Upper lobe of right lung (tissue), 1 donor: Measurements from ENCODE around the gene FAM163A. TPM values are rescaled to one million over a fixed set of nuclear protein-coding genes. Genes with fewer than 3 reads are reported as not detected.
"Not testable (repeated sequence)": the region's sequence is repeated elsewhere in the genome, so short reads cannot be mapped to it uniquely, and the experiment has no call there.

Experiments
- ATAC-seq: fragments of 200-7000 bp; cut with Tn5 transposase; one replicate; pipeline ENCODE4 v1.9.1; 2020; ENCODE audit warnings: mild to moderate bottlenecking, moderate library complexity
- DNase-seq: peaks from one replicate; pipeline ENCODE4 v3.0.0-alpha.2; 2020
- H3K27ac ChIP-seq: fragments of 200-600 bp; one replicate; pipeline ENCODE4 v1.8.0; 2022
- H3K27me3 ChIP-seq: fragments of 200-600 bp; one replicate; pipeline ENCODE4 v1.8.0; 2022; ENCODE audit warnings: mild to moderate bottlenecking
- H3K36me3 ChIP-seq: fragments of 200-600 bp; one replicate; pipeline ENCODE4 v1.8.0; 2022
- H3K4me1 ChIP-seq: fragments of 200-600 bp; one replicate; pipeline ENCODE4 v1.8.0; 2022
- H3K4me3 ChIP-seq: fragments of 200-600 bp; one replicate; pipeline ENCODE4 v1.8.0; 2022; ENCODE audit warnings: mild to moderate bottlenecking
- H3K9me3 ChIP-seq: fragments of 200-600 bp; one replicate; pipeline ENCODE4 v1.8.0; 2022
- CTCF ChIP-seq: fragments of 200-600 bp; IDR thresholded peaks from one replicate; pipeline ENCODE4 v1.8.0; 2022; ENCODE audit warnings: antibody characterized with exemption
- intact Hi-C: fragments of 100-400 bp; cut with DNase I; formaldehyde crosslinking; loops from one replicate; pipeline ENCODE4 v1.11.0; 2022
- total RNA-seq: library from RNA; stranded (reverse); fragmentation: NEBNext Ultra II Directional; extraction: Animal tissue kit (Norgen Biotek cat#: 25700); gene quantifications from one replicate; pipeline ENCODE4 v1.2.1, GENCODE V29; 2021
- donor health status: DM: no; HTN: yes; CAD: no; lungs with severe emphysema.

Gene FAM163A
- total RNA-seq, 1 donor from 2014 or later = not detected

- no peak for ATAC-seq
- H3K4me1 ChIP-seq = no peaks in the 10 kb centered on the region
- TF ChIP-seq CTCF = no peak
- H3K27ac ChIP-seq = no peak overlapping the region
- H3K9me3 ChIP-seq = no peaks in the 10 kb centered on the region
- no peak overlapping the region for H3K4me3 ChIP-seq
- H3K27me3 ChIP-seq = no peaks in the 10 kb centered on the region
- intact Hi-C loops = no loop called here
- no peak for DNase-seq
- H3K36me3 ChIP-seq = no peaks in the 10 kb centered on the region
These were observed 57.4 kb downstream of the FAM163A start for GRCh38 chr1:179800481-179800880.

- DNase-seq (no peak), ATAC-seq (no peak)
- no peaks in the 10 kb centered on the region for H3K4me1 ChIP-seq
- H3K9me3 ChIP-seq = no peaks in the 10 kb centered on the region
- no peak overlapping the region for H3K4me3 ChIP-seq
- no peaks in the 10 kb centered on the region for H3K27me3 ChIP-seq
- H3K27ac ChIP-seq = no peak overlapping the region
- H3K36me3 ChIP-seq = no peaks in the 10 kb centered on the region
- no peak for TF ChIP-seq CTCF
- intact Hi-C loops = no loop called here
These were observed 60.0 kb downstream of the FAM163A start for GRCh38 chr1:179803104-179803503.

- DNase-seq (no peak), ATAC-seq (no peak)
- H3K9me3 ChIP-seq = no peaks in the 10 kb centered on the region
- H3K36me3 ChIP-seq = no peaks in the 10 kb centered on the region
- no peaks in the 10 kb centered on the region for H3K27me3 ChIP-seq
- no peaks in the 10 kb centered on the region for H3K4me1 ChIP-seq
- no peak overlapping the region for H3K27ac ChIP-seq
- intact Hi-C loops = no loop called here
- no peak for TF ChIP-seq CTCF
- no peak overlapping the region for H3K4me3 ChIP-seq
These were observed 60.8 kb downstream of the FAM163A start for GRCh38 chr1:179803918-179804317.

GRCh38 chr1:179804417-179804816 is 61.3 kb downstream of the FAM163A start:
- intact Hi-C loops, DNase-seq, H3K36me3 ChIP-seq, H3K27ac ChIP-seq, H3K4me3 ChIP-seq, H3K27me3 ChIP-seq, H3K4me1 ChIP-seq, H3K9me3 ChIP-seq, ATAC-seq: not testable (repeated sequence)

- ATAC-seq = no peak
- H3K4me1 ChIP-seq = no peaks in the 10 kb centered on the region
- no peak for DNase-seq
- no peak for TF ChIP-seq CTCF
- H3K36me3 ChIP-seq = no peaks in the 10 kb centered on the region
- H3K27ac ChIP-seq = no peak overlapping the region
- no peak overlapping the region for H3K4me3 ChIP-seq
- no peaks in the 10 kb centered on the region for H3K27me3 ChIP-seq
- intact Hi-C loops = no loop called here
- H3K9me3 ChIP-seq = no peaks in the 10 kb centered on the region
These were observed 62.5 kb downstream of the FAM163A start for GRCh38 chr1:179805291-179806195.

- intact Hi-C loops = no loop called here
- Histone ChIP-seq H3K36me3 (no peaks in the 10 kb centered on the region), H3K27ac (no peak overlapping the region), H3K9me3 (no peaks in the 10 kb centered on the region), H3K4me1 (no peaks in the 10 kb centered on the region), H3K4me3 (no peak overlapping the region), H3K27me3 (no peaks in the 10 kb centered on the region)
- ATAC-seq (no peak), DNase-seq (no peak)
- no peak for TF ChIP-seq CTCF
These were observed 63.2 kb downstream of the FAM163A start for GRCh38 chr1:179806333-179806732.
